ENCODE measurements around the gene MEF2D.

The MEF2D gene

GRCh38 chr1:156523801-156524480, 23.4 kb upstream of the MEF2D start:
- no peak for DNase-seq

GRCh38 chr1:156522443-156522970, 21.9 kb upstream of the MEF2D start:
- no peak for DNase-seq

GRCh38 chr1:156517748-156518147, 17.2 kb upstream of the MEF2D start:
- DNase-seq: no peak

GRCh38 chr1:156516821-156517220, 16.2 kb upstream of the MEF2D start:
- no peak for DNase-seq

GRCh38 chr1:156515956-156516355, 15.4 kb upstream of the MEF2D start:
- no peak for DNase-seq

- no peak for DNase-seq
Measured at GRCh38 chr1:156513185-156513584, 12.6 kb upstream of the MEF2D start.

- DNase-seq: peak; percentile 53
Measured at GRCh38 chr1:156511644-156512043, 11.1 kb upstream of the MEF2D start.

GRCh38 chr1:156510709-156511108, 10.1 kb upstream of the MEF2D start:
- DNase-seq: peak; percentile 80

GRCh38 chr1:156509424-156510034, 9.0 kb upstream of the MEF2D start:
- DNase-seq: no peak

GRCh38 chr1:156508955-156509234, 8.3 kb upstream of the MEF2D start:
- no peak for DNase-seq

GRCh38 chr1:156508205-156508954, 7.8 kb upstream of the MEF2D start:
- no peak for DNase-seq

GRCh38 chr1:156506450-156506849, 5.9 kb upstream of the MEF2D start:
- DNase-seq: no peak

- DNase-seq: no peak
Measured at GRCh38 chr1:156505679-156506298, 5.2 kb upstream of the MEF2D start.

- peak; percentile 100 for DNase-seq
Measured at GRCh38 chr1:156504821-156505678, 4.5 kb upstream of the MEF2D start.

GRCh38 chr1:156504438-156504813, 3.9 kb upstream of the MEF2D start:
- no peak for DNase-seq

GRCh38 chr1:156503698-156504437, 3.3 kb upstream of the MEF2D start:
- peak; percentile 37 for DNase-seq

GRCh38 chr1:156502894-156503697, 2.5 kb upstream of the MEF2D start:
- DNase-seq: peak; percentile 97

GRCh38 chr1:156502391-156502893, 1.9 kb upstream of the MEF2D start:
- DNase-seq: no peak

GRCh38 chr1:156500793-156501506, 375 bp upstream of the MEF2D start:
- DNase-seq: peak; percentile 98
